SK-N-SH (cell line): ENCODE measurements around the gene HOXA2.

ENCODE experiments used
- CTCF ChIP-seq: fragments of 200-600 bp; sonication (generic); IDR thresholded peaks from 2 replicates; pipeline ENCODE4 v1.6.1; 2017; ENCODE audit warnings: antibody characterized with exemption, mild to moderate bottlenecking, moderate library complexity
- NFIC ChIP-seq: IDR thresholded peaks from 2 replicates; pipeline ENCODE4 v1.4.0; 2012; ENCODE audit warnings: borderline replicate concordance

- no peak for TF ChIP-seq CTCF
- TF ChIP-seq NFIC = no peak
Observed at GRCh38 chr7:27140126-27140857, 37.8 kb upstream of the HOXA2 start.
